Measurements from ENCODE around the gene CARD8. TPM values are rescaled to one million over a fixed set of nuclear protein-coding genes. Genes with fewer than 3 reads are reported as not detected.

CARD8 gene
- total RNA-seq, 6 donors from 2014 or later: 35.1 to 138 (median 77.8) TPM

DNA sequence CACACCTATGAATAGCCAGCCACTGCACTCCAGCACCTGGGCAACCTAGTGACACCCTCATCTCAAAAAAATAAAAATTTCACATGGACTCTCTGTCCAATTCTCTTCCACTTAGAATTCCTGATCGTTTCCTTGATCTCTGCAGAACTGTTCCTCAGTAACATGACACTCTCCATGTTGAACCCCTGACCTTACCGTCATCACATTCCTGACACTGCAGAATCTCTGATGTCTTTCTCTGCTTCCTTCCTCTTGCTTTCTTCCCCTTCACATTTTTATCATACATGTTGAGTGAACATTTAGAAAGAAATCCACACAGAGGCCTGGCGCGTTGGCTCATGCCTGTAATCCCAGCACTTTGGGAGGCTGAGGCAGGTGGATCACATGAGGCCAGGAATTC, 29.2 kb upstream of the CARD8 start:
- H3K4me1 ChIP-seq: no peaks in the 10 kb centered on the region
- H3K4me3 ChIP-seq: no peak overlapping the region
- WGBS, 2 donors: 79 to 80% methylated on average over 4 of the region's 4 CpGs

GRCh38 chr19:48283908-48284307, 28.2 kb upstream of the CARD8 start:
- Histone ChIP-seq H3K27me3 (no peaks in the 10 kb centered on the region), H3K4me3 (no peak overlapping the region), H3K27ac (no peak overlapping the region), H3K9me3 (peaks cover 0 to 11% (median 6%) of the 10 kb centered on the region in 4 donors), H3K4me1 (no peaks in the 10 kb centered on the region), H3K36me3 (peaks cover 0 to 22% (median 0%) of the 10 kb centered on the region in 4 donors)
- TF ChIP-seq EP300 (IDR thresholded peaks at IDR 0.05) (no peak), CTCF (IDR thresholded peaks at IDR 0.05) (no peak), POLR2A (IDR thresholded peaks at IDR 0.05) (no peak), POLR2AphosphoS5 (IDR thresholded peaks at IDR 0.05) (no peak)
- ATAC-seq (ENCODE audit: low FRiP score in 2 of 2) (no peak), DNase-seq (no peak)
- WGBS, 2 donors: 92 to 93% methylated on average over 7 of the region's 7 CpGs

More for the DNA sequence above, 29.2 kb upstream of the CARD8 start:
- ATAC-seq (ENCODE audit: low FRiP score in 2 of 2) (no peak), DNase-seq (no peak)
- Histone ChIP-seq H3K9me3 (peaks cover 0 to 11% (median 6%) of the 10 kb centered on the region in 4 donors), H3K27me3 (no peaks in the 10 kb centered on the region), H3K27ac (no peak overlapping the region), H3K36me3 (peaks cover 0 to 22% (median 0%) of the 10 kb centered on the region in 4 donors)
- TF ChIP-seq EP300 (IDR thresholded peaks at IDR 0.05) (no peak), POLR2A (IDR thresholded peaks at IDR 0.05) (no peak), CTCF (IDR thresholded peaks at IDR 0.05) (no peak), POLR2AphosphoS5 (IDR thresholded peaks at IDR 0.05) (no peak)

DNA sequence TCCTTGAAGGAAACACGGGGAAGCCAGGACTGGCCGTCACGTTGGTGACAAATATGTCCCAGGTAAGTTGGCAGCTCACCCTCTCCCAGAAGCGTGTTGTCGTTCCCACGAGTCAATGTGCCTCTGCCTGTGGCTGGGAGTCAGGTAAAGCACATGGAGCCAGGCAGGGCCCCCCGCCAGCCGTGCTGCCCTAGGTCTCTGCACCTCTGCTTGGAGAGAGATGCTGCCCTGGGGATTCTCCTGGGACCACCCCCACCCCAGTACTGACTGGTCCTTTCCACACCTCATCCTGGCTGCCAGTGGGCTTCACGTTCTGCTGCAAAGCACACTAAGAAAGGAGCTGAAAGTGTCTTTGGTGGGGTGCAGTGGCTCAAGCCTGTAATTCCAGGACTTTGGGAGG, 24.0 kb upstream of the CARD8 start:
- ATAC-seq (ENCODE audit: low FRiP score in 2 of 2) (no peak), DNase-seq (no peak)
- H3K36me3 ChIP-seq: peaks cover 0 to 11% (median 0%) of the 10 kb centered on the region in 4 donors
- H3K27ac ChIP-seq: no peak overlapping the region
- WGBS, 2 donors: 74 to 95% methylated on average over 4 to 9 of the region's 9 CpGs
- H3K4me3 ChIP-seq: no peak overlapping the region
- H3K27me3 ChIP-seq: no peaks in the 10 kb centered on the region
- no peaks in the 10 kb centered on the region for H3K4me1 ChIP-seq
- TF ChIP-seq POLR2A (IDR thresholded peaks at IDR 0.05): no peak
- peaks cover 0 to 8% (median 6%) of the 10 kb centered on the region in 4 donors for H3K9me3 ChIP-seq

- TF ChIP-seq POLR2AphosphoS5 (IDR thresholded peaks at IDR 0.05) (no peak), POLR2A (IDR thresholded peaks at IDR 0.05) (no peak), CTCF (IDR thresholded peaks at IDR 0.05) (no peak), EP300 (IDR thresholded peaks at IDR 0.05) (no peak)
- 69 to 82% methylated on average over 6 of the region's 6 CpGs for WGBS, 2 donors
- H3K9me3 ChIP-seq: no peaks in the 10 kb centered on the region
- no peaks in the 10 kb centered on the region for H3K36me3 ChIP-seq
- DNase-seq: no peak
- no peaks in the 10 kb centered on the region for H3K27me3 ChIP-seq
- ATAC-seq (ENCODE audit: low FRiP score in 2 of 2): no peak
- H3K27ac ChIP-seq: no peak overlapping the region
- H3K4me1 ChIP-seq: peaks cover 7 to 24% (median 18%) of the 10 kb centered on the region in 4 donors
- H3K4me3 ChIP-seq: no peak overlapping the region
Measured at GRCh38 chr19:48274938-48275337, 19.2 kb upstream of the CARD8 start.

DNA sequence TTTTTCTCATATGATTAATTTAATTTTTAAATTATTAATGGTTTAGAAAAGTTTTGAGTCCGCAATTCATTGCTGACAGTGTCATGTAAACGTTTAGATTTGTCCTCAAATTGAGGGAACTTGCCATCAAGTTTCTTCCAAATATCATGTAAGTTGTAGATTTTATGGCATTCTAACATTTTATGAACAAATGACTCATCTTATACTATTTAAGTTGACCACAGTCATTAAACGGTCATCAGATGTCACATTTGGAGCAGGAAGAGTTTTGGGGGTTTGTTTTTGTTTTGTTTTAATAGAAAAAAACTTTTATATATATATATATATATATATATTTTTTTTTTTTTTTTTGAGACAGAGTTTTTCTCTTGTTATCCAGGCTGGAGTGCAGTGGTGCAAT, 18.5 kb upstream of the CARD8 start:
- H3K4me3 ChIP-seq: no peak overlapping the region
- H3K9me3 ChIP-seq: no peaks in the 10 kb centered on the region
- H3K4me1 ChIP-seq: peaks cover 7 to 24% (median 18%) of the 10 kb centered on the region in 4 donors
- no peak for DNase-seq
- WGBS, 2 donors: 78 to 80% methylated on average over 3 of the region's 3 CpGs
- no peak for ATAC-seq (ENCODE audit: low FRiP score in 2 of 2)
- H3K36me3 ChIP-seq: no peaks in the 10 kb centered on the region
- H3K27me3 ChIP-seq: no peaks in the 10 kb centered on the region
- no peak overlapping the region for H3K27ac ChIP-seq
- TF ChIP-seq CTCF (IDR thresholded peaks at IDR 0.05) (no peak), POLR2A (IDR thresholded peaks at IDR 0.05) (no peak), EP300 (IDR thresholded peaks at IDR 0.05) (no peak), POLR2AphosphoS5 (IDR thresholded peaks at IDR 0.05) (no peak)

All from upper lobe of left lung (tissue), 6 donors.